Subcutaneous abdominal adipose tissue (tissue), 5 donors: Measurements from ENCODE around the gene DGKQ.

Source experiments
- H3K27ac ChIP-seq: one replicate; pipeline ENCODE4 v1.7.0; 2013; ENCODE audit warnings: low read depth, mild to moderate bottlenecking, inconsistent platforms, low read length, moderate library complexity
- H3K27me3 ChIP-seq, 5 donors: one replicate each; pipeline ENCODE4 v1.7.0; 2013; ENCODE audit warnings: low read length in 5 of 5, inconsistent platforms in 1 of 5; ENCODE audit not compliant: control insufficient read depth in 5 of 5, insufficient read depth in 4 of 5
- H3K36me3 ChIP-seq, 5 donors: one replicate each; pipeline ENCODE4 v1.7.0; 2013; ENCODE audit warnings: low read length in 5 of 5; ENCODE audit not compliant: control insufficient read depth in 5 of 5, insufficient read depth in 5 of 5
- H3K4me1 ChIP-seq, 5 donors: one replicate each; pipeline ENCODE4 v1.7.0; 2013; ENCODE audit warnings: low read length in 5 of 5, mild to moderate bottlenecking in 3 of 5, moderate library complexity in 1 of 5; ENCODE audit not compliant: control insufficient read depth in 5 of 5, insufficient read depth in 5 of 5
- H3K4me3 ChIP-seq, 5 donors: one replicate each; pipeline ENCODE4 v1.7.0; 2013; ENCODE audit warnings: low read length in 5 of 5, low read depth in 1 of 5
- H3K9ac ChIP-seq, 5 donors: one replicate each; pipeline ENCODE4 v1.7.0; 2013; ENCODE audit warnings: low read length in 5 of 5, mild to moderate bottlenecking in 4 of 5, moderate library complexity in 3 of 5
- H3K9me3 ChIP-seq, 5 donors: one replicate each; pipeline ENCODE4 v1.7.0; 2013; ENCODE audit warnings: low read length in 5 of 5; ENCODE audit not compliant: control insufficient read depth in 5 of 5
- donor health status: healthy.
- donor health status: healthy.
- donor health status: healthy.
- donor health status: healthy.
- donor health status: healthy.

The DGKQ gene

GRCh38 chr4:961351-962230 is 11.8 kb downstream of the DGKQ start:
- no peaks in the 10 kb centered on the region for H3K9me3 ChIP-seq
- no peaks in the 10 kb centered on the region for H3K4me1 ChIP-seq
- peaks cover 0 to 89% (median 74%) of the 10 kb centered on the region in 5 donors for H3K36me3 ChIP-seq
- H3K27me3 ChIP-seq, result no peaks in the 10 kb centered on the region
- no peak overlapping the region for H3K4me3 ChIP-seq
- no peak overlapping the region for H3K9ac ChIP-seq
- H3K27ac ChIP-seq, result no peak overlapping the region

GRCh38 chr4:960636-961350 is 12.6 kb downstream of the DGKQ start:
- H3K4me1 ChIP-seq, result no peaks in the 10 kb centered on the region

GRCh38 chr4:960140-960635 is 13.2 kb downstream of the DGKQ start:
- H3K4me3 ChIP-seq, result no peak overlapping the region
- no peaks in the 10 kb centered on the region for H3K9me3 ChIP-seq
- H3K27me3 ChIP-seq, result no peaks in the 10 kb centered on the region
- H3K36me3 ChIP-seq, result peaks cover 0 to 84% (median 67%) of the 10 kb centered on the region in 5 donors
- H3K27ac ChIP-seq, result no peak overlapping the region
- no peaks in the 10 kb centered on the region for H3K4me1 ChIP-seq
- no peak overlapping the region for H3K9ac ChIP-seq

More at GRCh38 chr4:960636-961350, 12.6 kb downstream of the DGKQ start:
- Histone ChIP-seq H3K27me3 (no peaks in the 10 kb centered on the region), H3K4me3 (no peak overlapping the region), H3K9me3 (no peaks in the 10 kb centered on the region), H3K27ac (no peak overlapping the region), H3K9ac (no peak overlapping the region), H3K36me3 (peaks cover 0 to 84% (median 67%) of the 10 kb centered on the region in 5 donors)

- Histone ChIP-seq H3K9me3 (no peaks in the 10 kb centered on the region), H3K4me1 (no peaks in the 10 kb centered on the region), H3K4me3 (no peak overlapping the region), H3K9ac (no peak overlapping the region), H3K27ac (no peak overlapping the region), H3K36me3 (peaks cover 0 to 84% (median 67%) of the 10 kb centered on the region in 5 donors), H3K27me3 (no peaks in the 10 kb centered on the region)
Observed at GRCh38 chr4:959338-960139, 13.8 kb downstream of the DGKQ start.

- no peak overlapping the region for H3K9ac ChIP-seq
- H3K9me3 ChIP-seq, result no peaks in the 10 kb centered on the region
- H3K4me1 ChIP-seq, result no peaks in the 10 kb centered on the region
- H3K4me3 ChIP-seq, result no peak overlapping the region
- no peaks in the 10 kb centered on the region for H3K27me3 ChIP-seq
- peaks cover 0 to 86% (median 64%) of the 10 kb centered on the region in 5 donors for H3K36me3 ChIP-seq
- no peak overlapping the region for H3K27ac ChIP-seq
Observed at GRCh38 chr4:958696-959337, 14.6 kb downstream of the DGKQ start.

GRCh38 chr4:958314-958665 is 15.1 kb downstream of the DGKQ start:
- Histone ChIP-seq H3K27ac (no peak overlapping the region), H3K9ac (no peak overlapping the region), H3K9me3 (no peaks in the 10 kb centered on the region), H3K36me3 (peaks cover 0 to 87% (median 67%) of the 10 kb centered on the region in 5 donors), H3K4me3 (no peak overlapping the region), H3K4me1 (no peaks in the 10 kb centered on the region), H3K27me3 (no peaks in the 10 kb centered on the region)

- no peaks in the 10 kb centered on the region for H3K27me3 ChIP-seq
- no peak overlapping the region for H3K27ac ChIP-seq
- no peaks in the 10 kb centered on the region for H3K9me3 ChIP-seq
- H3K4me1 ChIP-seq, result no peaks in the 10 kb centered on the region
- H3K4me3 ChIP-seq, result no peak overlapping the region
- no peak overlapping the region for H3K9ac ChIP-seq
- H3K36me3 ChIP-seq, result peaks cover 0 to 87% (median 67%) of the 10 kb centered on the region in 5 donors
Observed at GRCh38 chr4:957581-958313, 15.6 kb downstream of the DGKQ start.

GRCh38 chr4:957231-957580 is 16.2 kb downstream of the DGKQ start:
- Histone ChIP-seq H3K27ac (no peak overlapping the region), H3K4me3 (no peak overlapping the region), H3K4me1 (no peaks in the 10 kb centered on the region), H3K9me3 (no peaks in the 10 kb centered on the region), H3K9ac (no peak overlapping the region), H3K27me3 (no peaks in the 10 kb centered on the region), H3K36me3 (peaks cover 0 to 87% (median 63%) of the 10 kb centered on the region in 5 donors)
